Measurements from ENCODE around the gene NEK8. TPM values are rescaled to one million over a fixed set of nuclear protein-coding genes. Genes with fewer than 3 reads are reported as not detected.
"Not testable (repeated sequence)": the region's sequence is repeated elsewhere in the genome, so short reads cannot be mapped to it uniquely, and the experiment has no call there.

Gene NEK8
- total RNA-seq, 1 experiment from 2014 or later, result 2.9 TPM

DNA sequence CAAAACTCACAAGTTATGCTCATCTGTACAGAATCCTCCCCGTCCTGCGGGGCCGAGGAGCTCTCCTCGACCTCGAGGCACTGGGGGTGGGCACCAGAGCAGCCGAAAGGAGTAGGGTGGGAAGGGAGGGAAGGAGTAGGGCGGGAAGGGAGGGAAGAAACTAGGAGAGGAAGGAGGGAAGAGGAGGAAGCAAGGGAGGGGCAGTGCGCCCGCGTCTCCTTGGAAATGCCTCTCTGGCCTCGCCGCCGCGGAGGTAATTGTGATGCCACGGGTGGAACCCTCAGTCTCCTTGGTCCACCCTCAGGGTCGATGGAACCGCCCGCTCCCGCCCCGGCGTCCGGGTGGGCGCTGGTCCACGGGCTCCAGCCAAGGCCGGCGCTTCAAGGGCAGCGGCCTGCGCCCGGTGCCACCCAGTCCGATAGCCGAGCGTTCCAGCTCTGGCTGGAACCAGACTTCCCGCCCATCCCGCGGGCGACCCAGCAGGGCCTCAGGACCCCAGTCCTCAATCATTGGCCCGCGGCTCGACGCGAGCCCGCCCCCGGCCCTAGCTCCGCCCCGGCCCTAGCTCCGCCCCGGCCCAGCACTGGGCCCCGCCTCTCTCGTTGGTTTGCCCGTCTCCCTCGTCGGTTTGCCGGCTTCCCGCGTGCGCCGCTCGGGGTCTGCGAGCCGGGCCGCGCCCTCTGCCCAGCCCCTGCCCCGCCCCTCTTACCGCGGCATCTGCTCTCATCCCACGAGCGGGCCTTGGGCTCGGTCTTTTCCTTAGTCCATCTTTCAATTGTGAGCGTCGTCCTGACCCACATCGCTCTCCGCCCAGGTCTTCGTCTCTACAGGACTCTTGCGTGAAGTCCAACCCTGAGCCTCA, 17.5 kb upstream of the NEK8 start:
- peak; percentile 96 for DNase-seq (ENCODE audit: low read depth)

DNA sequence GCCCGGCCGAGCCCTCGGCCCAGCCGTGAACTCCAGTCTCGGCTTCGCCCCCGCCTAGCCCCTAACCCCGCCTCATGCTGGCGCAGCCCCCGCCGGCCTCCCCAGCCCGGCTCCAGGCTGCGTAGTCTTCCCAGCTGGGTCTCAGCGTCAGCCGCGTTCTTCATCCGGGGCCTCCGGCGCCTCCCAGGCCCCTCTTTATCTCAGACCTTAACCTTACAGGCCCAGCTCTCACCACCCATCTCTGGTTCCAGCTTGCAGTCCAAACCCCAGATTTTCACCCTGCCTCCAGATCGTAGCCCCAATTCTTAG, 16.9 kb upstream of the NEK8 start, which contains the start of gene PROCA1:
Gene PROCA1 (minus strand): TSS at position 166 of the 309 bp plus-strand sequence. CDS start 228 bp downstream, outside the sequence.
- DNase-seq (ENCODE audit: low read depth), result no peak

DNA sequence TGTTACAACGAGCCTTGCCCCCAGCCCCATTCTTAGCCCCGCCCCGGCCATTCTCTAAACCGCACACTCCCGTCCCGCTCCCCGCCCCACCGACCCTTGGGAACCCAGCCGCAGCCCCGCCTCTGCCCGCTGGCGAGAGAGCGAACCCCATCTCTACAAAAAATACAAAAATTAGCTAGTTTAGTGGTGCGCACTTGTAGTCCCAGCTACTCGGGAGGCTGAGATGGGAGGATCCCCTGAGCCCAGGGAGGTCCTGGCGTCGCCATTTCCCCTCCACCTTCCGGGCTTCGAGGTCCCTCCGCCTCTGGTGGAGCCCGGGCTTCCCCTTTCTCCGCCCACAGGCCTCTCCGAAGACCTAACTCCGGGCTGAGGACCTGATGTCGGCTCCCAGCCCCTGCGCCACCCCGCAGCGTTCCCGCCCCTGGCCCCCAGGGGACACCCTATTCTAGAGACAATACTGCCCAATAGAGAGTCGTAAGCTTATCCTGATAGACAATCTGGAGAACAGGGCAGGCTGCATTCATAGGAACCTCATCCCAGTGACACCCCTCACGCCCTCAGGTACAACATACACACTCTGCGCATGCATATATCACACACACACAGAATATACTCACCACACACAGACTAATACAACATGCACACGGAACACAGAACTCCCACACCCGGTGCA, 16.4 kb upstream of the NEK8 start:
- no peak for DNase-seq (ENCODE audit: low read depth)

DNA sequence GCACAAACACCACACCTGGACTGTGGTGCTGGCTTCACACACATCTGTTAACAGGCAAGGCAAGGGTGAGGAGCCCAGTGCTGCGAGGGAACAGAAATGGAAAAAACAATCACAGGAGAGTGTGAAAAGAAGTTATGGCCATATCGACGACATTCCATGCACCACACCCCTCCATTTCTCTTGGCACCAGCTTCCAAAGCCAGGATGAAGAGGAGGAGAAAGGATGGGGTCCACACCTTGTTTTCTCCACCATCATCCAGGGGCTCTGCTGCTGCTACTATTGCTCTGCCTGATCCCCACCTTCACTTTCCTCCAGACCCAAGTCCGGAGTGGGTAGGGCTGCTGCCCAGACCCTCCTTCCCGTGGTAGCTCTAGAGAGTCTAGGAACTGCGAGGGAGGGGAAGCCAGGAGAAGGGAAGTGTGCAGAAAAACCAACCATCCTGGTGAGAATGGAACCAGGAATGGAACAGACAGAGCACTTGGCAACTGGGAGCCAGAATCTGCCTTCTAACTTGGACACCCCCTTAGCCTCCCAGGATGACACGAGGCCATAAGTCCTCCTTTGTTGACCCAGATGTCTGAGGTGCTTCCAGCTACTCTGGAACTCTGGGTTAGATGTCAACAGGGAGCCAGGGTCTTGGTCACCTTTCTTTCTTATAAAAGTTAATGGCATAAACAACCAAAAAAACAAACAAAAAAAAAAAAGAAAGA, 15.7 kb upstream of the NEK8 start:
- no peak for DNase-seq (ENCODE audit: low read depth)

DNA sequence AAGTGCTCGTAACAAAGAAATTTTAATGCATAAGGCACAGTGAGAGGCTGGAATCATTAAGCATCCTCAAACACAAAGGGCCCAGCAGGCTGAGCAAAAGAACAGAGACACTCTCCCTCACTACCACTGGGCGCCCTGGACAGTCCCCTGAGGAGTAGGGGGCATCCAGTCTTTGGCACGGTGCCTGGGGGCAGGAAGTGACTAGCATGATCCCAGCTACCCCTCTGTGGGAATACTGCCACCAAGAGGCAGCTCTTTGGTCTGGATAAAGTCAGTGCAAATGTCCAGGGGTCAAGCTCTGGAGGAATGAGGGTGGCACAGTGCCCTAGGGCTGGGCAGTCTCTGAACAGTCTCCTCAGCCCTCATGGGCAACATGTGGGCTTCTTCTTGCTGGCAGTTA, 14.3 kb upstream of the NEK8 start:
- no peak for DNase-seq (ENCODE audit: low read depth)

DNA sequence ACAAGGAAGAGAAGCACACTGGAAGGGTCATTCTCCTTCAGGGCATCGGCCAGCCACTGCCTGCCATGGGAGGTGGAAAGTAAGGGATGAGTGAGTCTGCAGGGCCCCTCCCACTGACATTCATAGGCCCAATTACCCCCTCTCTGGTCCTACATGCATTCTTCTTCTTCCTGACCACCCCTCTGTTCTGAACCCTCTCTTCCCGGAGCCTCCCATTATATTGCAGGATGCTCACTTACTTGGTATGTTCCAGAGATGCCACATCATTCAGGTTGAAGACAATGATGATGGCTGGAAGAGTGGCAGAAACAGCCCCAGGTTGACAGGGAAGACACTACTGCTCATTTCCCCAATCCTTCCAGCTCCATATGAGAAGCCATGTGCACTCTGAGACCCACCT, 13.4 kb upstream of the NEK8 start:
- DNase-seq (ENCODE audit: low read depth), result no peak

DNA sequence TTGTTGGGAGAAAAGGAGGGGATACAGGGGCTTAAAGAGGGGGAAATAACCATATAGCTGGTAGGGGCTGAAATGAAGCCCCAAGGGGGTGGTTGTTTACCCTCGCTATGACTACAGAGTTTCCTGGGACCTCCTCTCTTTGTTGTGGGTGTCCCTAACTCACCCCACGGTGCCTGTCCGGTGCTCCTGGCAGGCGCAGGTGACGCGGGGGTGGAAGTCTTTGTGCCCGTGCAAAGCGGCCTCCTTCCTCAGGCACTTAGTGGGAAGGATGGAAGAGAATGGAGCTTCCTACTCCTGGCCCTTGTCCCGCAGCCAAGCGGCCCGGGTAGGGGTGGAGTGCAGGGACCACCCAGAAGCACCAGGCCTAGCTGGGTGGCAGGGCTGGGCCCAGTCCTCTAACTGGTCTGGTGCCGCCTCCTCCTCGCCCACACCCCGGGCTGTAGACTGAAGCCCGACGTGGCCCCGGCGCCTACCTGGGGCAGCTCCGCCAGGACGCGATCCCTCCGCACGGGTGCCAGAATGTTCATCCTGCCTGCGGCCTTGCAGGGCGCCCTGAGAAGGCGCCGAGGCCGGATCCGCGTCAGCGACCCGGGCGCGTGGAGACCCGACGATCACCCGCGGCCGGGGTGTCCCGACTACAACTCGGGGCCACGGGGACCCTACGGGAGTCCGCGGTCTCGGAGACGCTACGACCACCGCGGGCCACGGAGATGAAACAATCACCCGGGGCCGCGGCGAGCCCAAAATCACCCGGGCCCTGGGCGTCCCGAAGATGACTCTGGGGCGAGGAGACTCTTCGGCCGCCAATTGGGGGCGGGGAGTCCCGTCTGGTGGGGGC, 11.6 kb upstream of the NEK8 start:
- peak; percentile 44 for DNase-seq (ENCODE audit: low read depth)

DNA sequence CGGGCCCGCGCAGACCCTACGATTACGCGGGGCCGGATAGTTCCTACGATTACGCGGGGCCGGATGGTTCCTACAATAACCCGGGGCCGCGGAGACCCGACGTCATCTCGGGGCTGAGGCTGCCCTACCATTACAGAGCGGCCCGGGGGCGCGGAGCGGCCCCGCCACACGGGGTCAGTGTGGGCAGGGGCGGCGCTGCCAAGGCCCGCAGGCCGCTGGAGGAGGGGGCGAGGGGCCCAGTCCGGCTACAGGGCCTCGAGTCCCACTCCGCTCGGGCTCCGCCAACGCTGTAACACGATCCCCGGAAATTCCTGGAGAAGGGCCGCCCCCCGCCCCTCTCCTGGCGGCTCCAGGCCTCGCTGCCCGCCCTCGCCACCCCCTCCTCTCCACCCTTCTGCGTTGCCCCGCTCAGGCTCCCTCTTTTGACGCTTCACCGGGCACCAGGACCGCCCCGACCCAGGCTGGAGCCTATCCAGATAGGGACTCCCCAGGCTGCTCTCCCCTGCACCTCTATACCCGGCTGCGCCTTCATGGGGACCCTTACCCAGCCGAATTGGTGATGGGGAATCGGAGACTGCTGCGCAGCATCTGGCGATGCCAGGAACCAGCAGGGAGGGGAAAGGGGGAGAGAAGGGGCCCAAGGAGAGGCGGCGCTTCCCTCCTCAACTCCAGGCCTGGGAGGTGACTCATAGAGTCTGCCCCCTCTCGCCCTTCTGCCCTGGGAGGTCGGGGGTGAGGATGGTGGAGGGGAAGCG, 10.8 kb upstream of the NEK8 start, which contains the start of gene RAB34:
Gene RAB34 (minus strand): TSS at position 291 of the 755 bp plus-strand sequence. CDS start 602 bp downstream, outside the sequence.
- peak; percentile 92 for DNase-seq (ENCODE audit: low read depth)

DNA sequence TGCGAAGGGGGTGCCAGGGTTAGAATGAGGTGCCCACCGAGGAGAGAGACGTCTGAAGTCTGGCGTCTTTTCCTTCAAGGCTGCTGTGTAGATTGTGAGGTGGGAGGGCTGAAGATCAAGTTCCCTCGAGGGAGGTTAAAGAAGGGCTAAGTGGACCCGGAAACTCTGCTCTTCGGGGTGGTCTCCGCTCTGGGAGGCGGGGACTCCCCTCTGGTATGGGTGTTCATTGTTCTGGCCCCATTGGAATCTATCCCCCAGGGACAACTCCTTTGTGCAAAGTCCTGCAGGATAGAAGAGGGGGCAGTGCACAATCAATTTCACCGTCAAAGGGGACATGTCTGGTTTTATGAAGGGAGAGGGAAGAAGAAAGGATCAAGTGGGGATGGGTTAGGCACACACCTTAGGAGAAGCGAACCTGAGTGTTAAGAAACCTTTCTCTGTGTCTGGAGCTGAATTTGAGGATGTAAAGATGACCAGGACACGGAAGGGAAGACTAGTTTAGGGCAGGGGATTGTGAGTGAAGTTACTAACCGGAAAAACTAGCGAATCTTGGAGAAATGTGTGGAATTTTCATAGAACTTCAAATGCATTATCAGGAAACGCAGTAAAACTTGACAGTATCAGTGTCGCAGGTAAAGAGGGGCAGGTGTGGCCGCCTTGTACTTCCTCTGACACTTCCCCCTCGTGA, 10.1 kb upstream of the NEK8 start:
- peak; percentile 73 for DNase-seq (ENCODE audit: low read depth)

DNA sequence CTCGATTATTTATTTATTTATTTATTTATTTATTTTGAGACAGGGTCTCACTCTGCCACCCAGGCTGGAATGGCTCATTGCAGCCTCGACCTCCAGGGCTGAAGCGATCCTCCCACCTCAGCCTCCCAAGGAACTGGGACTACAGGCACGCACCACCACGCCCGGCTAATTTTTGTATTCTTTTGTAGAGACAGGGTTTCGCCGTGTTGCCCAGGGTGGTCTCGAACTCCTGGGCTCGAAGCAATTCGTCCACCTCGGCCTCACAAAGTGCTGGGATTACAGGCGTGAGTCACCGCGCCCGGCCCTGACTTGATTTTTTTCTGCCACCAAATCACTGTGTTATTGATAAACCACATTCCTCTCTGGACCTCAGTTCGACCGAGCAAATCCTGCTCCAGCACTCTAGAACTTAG, 9.6 kb upstream of the NEK8 start:
- no peak for DNase-seq (ENCODE audit: low read depth)

DNA sequence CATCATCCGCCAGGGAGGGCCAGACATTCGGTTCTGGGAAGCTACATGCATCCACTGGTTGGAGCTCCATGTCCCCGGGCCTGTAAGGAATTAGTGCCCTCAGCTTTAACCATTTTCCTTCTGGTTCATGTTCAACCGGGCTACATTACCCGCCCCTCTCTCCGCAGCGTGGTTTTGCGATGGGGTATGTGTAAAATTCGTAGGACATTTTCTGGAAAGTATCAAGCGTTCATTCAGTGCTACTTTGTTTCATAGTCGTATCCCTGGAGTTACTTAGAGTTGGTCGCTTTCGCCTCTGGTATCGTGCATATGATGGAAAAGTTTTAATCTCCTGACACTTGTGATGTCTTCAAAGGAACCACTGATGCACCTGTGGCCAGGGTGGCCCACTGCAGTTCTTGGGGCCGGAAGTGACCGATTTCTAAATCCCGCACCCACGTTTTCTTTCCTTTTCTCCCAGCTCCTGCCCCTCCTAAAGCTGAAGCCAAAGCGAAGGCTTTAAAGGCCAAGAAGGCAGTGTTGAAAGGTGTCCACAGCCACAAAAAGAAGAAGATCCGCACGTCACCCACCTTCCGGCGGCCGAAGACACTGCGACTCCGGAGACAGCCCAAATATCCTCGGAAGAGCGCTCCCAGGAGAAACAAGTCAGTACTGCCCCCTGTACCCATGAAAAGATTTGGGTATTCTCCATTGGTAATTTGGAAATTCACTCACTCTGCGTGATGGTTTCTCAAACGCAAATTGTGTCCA, 8.2 kb upstream of the NEK8 start:
- no peak for DNase-seq (ENCODE audit: low read depth)

DNA sequence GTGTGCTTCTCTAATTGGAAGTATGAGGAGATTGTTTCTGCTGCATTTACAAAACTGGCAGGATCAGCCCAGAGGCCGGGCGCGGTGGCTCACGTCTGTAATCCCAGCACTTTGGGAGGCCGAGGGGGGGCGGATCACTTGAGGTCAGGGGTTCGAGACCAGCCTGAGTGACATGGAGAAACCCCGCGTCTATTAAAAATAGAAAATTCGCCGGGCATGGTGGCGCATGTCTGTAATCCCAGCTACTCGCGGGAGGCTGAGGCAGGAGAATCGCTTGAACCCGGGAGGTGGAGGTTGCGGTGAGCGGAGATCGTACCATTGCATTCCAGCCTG, 7.6 kb upstream of the NEK8 start:
- not testable (repeated sequence) for DNase-seq (ENCODE audit: low read depth)

DNA sequence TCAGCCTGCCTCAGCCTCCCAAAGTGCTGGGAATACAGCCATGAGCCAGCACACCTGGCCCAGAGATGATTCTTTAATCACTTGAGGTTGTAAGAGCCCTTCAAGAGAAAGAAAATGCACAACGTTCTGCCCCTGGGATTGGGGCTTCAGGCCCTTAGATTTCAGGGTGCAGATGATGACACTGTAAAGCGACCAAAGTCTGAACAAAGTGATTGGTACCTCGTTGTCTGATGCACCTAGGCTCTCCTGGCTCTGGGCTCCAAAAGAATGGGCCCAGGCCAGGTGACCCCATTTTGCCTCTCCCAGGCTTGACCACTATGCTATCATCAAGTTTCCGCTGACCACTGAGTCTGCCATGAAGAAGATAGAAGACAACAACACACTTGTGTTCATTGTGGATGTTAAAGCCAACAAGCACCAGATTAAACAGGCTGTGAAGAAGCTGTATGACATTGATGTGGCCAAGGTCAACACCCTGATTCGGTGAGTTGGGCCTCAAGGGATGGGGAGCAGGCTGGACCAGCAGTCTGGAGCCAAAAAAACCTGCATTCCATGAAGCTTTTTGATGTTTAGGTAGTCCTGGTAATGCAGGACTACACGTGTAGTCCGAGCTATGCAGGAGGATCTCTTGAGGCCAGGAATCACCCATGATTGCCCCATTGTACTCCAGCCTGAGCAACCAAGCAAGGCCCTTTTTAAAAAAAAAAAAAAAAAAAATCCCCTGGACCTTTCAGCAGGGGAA, 6.0 kb upstream of the NEK8 start:
- no peak for DNase-seq (ENCODE audit: low read depth)

DNA sequence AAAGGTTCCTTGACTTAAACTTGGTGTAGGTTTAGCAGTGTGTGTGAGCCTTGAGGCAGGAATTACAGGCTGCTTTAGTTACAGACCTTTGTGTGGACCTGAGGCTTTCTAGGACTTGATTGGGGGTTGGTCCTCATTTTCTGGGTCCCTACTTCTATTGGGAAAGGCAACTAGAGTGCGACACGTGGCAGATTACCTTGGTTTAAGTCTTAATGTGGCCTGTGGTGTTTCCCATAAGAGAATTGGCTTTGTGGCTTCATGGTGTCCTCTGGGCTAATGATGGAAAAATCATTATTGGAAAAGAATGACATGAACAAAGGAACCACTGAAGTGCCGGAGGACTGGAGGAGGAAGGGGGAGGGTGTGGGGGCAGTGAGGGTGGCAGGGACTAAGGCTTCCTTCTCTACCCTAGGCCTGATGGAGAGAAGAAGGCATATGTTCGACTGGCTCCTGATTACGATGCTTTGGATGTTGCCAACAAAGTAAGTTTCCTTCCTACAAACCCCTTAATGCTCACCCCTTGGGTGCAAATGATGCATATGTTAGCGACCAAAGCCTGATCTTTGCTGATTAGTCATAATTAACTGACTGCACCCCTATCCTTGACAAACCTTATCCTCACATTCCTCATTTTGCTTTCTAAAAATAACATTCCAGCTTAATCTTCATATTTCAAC, 5.3 kb upstream of the NEK8 start:
- DNase-seq (ENCODE audit: low read depth), result no peak

DNA sequence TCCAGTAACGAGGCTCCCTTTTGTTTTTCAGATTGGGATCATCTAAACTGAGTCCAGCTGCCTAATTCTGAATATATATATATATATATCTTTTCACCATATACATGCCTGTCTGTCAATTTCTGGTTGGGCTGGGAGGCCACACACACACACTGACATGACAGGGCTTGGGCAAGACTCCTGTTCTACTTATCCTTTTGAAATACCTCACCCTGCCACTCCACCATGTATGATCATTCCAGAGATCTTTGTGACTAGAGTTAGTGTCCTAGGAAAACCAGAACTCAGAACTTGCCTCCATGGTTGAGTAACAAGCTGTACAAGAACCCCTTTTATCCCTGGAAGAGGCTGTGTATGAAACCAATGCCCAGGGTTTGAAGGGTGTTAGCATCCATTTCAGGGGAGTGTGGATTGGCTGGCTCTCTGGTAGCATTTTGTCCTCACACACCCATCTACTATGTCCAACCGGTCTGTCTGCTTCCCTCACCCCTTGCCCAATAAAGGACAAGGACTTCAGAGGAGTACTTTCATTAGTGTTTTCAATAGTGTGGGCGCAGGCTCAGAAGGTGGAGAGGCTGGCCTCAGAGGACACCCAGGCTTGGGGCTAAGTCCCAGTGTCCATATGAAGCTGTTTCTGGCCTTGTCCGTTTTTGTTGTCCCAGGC, 4.6 kb upstream of the NEK8 start:
- DNase-seq (ENCODE audit: low read depth), result not testable (repeated sequence)

DNA sequence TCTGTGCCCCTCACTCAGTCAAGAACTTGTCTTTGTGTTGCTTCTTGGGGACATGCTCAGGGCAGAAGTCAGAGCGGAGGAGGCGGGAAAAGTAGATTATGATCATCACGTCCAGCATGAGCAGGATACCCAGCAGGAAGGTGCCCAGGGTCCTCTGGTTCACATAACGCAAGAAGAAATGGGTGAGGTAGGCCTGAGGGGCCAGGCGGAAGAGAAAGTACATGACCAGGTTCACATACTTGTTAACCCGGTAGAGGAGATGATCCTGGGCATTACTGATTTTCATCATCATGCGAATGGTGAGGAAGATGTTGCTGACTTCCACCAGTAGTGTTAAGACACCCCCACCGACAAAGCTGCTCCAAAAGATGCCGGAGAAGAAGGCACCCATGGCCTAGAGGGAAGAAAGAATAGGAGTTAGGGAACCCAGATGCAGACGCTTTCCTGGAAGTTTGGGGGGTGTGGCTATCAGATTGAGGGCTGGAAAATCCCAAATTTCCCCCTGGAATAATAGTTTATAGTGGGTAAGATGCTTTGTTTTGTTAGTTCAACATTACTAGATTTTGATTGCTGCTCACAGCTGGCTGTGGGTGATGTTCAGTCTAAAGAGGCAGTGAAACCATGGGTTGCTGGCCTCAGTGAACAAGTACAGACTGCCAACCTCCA, 4.0 kb upstream of the NEK8 start:
- no peak for DNase-seq (ENCODE audit: low read depth)

DNA sequence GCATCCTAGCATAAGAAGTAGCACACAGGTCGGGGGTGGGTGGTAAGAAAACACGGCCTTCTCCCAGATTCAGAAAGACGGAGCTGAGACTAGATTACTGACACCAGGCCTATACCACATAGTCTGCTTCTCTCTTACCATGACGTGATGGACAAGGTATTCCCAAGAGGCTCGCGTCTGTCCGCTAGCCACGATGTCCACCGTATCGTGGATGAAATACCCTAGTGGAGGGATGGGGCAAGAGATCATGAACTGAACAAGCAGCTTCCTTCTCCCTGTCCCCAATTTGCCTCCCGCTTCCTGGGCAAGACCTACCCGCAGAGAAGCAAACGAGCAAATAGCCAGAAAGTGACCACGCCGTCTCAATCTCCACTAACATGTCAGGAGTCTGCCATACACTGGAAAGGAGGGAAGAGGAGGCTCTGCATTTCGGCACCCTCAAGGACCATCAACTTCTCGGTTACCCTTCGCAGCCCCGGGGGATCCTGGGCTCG, 3.4 kb upstream of the NEK8 start:
- peak; percentile 71 for DNase-seq (ENCODE audit: low read depth)

Data from Daoy (cell line).